IPS-18c (cell line): ENCODE measurements around the gene E2F1.
"Not testable (repeated sequence)": the region's sequence is repeated elsewhere in the genome, so short reads cannot be mapped to it uniquely, and the experiment has no call there.

Experiments used
- H3K4me3 ChIP-seq: 2 replicates; pipeline ENCODE4 v1.7.0; 2013; ENCODE audit warnings: low read depth, mild to moderate bottlenecking, low read length, moderate library complexity; ENCODE audit not compliant: insufficient read depth
- H3K9me3 ChIP-seq: one replicate; pipeline ENCODE4 v1.6.1; 2013; ENCODE audit warnings: mild to moderate bottlenecking, low read length, moderate library complexity; ENCODE audit not compliant: control insufficient read depth, insufficient read depth

E2F1 gene

DNA sequence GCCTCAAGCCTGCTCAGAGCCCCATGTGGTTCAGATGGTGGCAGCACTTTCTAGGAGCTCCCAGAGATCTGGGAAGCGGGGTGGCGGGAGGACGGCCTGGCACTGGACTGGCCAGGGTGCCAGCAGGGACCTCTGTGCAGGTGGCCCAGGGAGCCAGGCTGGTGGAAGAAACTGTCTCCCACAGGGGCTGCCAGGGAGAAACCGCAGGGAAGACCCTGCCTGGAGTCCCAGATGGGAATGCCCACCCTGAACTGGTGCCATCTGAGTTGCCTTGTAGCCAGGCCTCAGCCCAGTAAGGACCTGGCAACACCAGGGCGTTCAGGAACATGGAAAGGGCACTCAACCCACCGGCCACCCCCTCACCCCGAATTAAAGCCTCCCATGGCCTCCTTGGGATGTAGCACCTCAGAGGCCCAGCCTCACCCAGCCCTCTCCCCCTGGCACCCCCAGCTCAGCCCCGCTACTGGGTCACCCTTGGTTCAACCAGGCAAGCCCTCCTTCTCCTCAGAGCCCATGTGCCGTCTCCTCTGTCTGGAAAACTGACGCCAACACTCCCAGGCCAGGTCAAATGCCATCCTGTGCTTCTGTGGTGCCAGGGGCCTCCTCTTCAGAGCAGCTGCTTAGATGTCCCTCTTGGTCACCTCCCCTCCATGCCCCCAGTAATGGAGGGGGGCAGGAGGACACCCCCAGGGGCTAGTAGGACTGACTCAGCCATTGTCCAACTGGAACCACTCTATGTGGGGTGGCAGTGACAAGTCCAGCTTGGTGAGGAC lies 30.0 kb downstream of the E2F1 start:
- H3K4me3 ChIP-seq, result no peak overlapping the region
- H3K9me3 ChIP-seq, result no peaks in the 10 kb centered on the region

GRCh38 chr20:33655164-33655563 lies 31.0 kb downstream of the E2F1 start:
- H3K9me3 ChIP-seq, result no peaks in the 10 kb centered on the region
- H3K4me3 ChIP-seq, result no peak overlapping the region

- Histone ChIP-seq H3K4me3 (no peak overlapping the region), H3K9me3 (no peaks in the 10 kb centered on the region)
These were observed 31.5 kb downstream of the E2F1 start for GRCh38 chr20:33654680-33655161.

GRCh38 chr20:33653900-33654596 lies 32.1 kb downstream of the E2F1 start:
- H3K4me3 ChIP-seq, result no peak overlapping the region
- no peaks in the 10 kb centered on the region for H3K9me3 ChIP-seq

- Histone ChIP-seq H3K9me3 (no peaks in the 10 kb centered on the region), H3K4me3 (no peak overlapping the region)
These were observed 32.8 kb downstream of the E2F1 start for GRCh38 chr20:33653218-33653899.

GRCh38 chr20:33651562-33652048 lies 34.6 kb downstream of the E2F1 start:
- H3K4me3 ChIP-seq, result no peak overlapping the region

DNA sequence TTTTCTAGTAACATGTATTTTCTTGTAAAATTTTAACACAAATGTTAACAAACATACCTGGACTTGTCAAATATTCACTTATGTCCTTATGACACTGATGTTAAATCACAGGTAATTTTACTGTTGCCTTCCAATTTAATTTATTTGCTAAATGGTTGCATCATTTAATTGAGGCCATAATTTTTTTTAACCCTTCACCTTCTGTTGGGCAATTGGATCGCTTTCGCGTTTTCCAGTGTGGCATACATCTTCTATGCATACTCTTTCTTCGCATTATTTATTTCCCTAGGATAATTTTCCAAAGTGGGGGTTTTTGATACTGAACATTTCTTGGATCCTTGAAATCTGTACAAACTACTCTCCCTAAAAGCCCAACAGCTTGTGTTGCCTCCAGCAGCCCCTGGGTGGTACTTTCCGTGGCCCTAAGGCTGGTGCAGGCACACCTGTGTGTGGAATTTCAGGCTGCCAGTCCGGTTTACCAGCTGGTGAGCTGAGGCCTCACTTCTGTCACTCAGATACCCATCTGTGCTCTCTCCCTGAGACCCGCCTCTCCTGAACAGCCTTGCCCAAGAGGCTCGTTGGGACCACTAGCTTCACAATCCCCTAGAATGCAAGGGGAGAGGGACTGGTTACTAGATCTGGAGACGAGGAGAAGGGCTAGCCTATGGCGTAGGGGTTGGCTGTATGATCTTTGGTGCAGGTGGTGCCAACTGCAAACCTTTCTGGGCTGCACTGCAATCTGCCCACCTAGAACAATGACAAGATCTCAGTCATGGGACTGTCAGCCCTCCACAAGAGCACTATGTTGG lies 35.2 kb downstream of the E2F1 start:
- H3K9me3 ChIP-seq, result no peaks in the 10 kb centered on the region
- H3K4me3 ChIP-seq, result no peak overlapping the region

More at GRCh38 chr20:33651562-33652048, 34.6 kb downstream of the E2F1 start:
- H3K9me3 ChIP-seq, result no peaks in the 10 kb centered on the region

GRCh38 chr20:33650111-33650752 lies 36.0 kb downstream of the E2F1 start:
- Histone ChIP-seq H3K9me3 (no peaks in the 10 kb centered on the region), H3K4me3 (no peak overlapping the region)

DNA sequence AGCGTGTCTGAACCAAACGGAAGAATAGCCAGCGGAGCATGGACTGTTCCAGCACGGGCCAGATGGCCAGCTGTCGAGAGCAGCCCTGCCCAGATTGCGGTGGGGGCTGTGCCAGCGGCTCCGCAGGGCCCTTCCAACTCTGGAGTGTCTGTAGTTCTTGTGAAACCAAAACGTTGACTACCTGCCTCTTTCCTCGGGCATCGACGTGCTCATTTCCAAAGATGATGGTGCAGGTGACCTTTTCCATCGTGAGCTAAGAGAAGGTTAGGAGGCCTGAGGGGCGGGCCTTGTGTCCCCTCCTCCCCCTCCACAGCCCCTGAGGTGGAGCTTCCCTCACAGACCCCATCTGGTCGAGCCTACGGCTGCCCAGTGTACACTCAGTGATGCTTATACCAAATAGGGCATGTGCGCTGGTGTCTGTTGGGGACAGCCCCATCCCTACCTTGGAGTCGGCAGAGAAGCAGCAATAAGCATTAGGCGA lies 36.9 kb downstream of the E2F1 start:
- Histone ChIP-seq H3K9me3 (no peaks in the 10 kb centered on the region), H3K4me3 (no peak overlapping the region)

GRCh38 chr20:33648396-33649004 lies 37.7 kb downstream of the E2F1 start:
- Histone ChIP-seq H3K9me3 (no peaks in the 10 kb centered on the region), H3K4me3 (no peak overlapping the region)

DNA sequence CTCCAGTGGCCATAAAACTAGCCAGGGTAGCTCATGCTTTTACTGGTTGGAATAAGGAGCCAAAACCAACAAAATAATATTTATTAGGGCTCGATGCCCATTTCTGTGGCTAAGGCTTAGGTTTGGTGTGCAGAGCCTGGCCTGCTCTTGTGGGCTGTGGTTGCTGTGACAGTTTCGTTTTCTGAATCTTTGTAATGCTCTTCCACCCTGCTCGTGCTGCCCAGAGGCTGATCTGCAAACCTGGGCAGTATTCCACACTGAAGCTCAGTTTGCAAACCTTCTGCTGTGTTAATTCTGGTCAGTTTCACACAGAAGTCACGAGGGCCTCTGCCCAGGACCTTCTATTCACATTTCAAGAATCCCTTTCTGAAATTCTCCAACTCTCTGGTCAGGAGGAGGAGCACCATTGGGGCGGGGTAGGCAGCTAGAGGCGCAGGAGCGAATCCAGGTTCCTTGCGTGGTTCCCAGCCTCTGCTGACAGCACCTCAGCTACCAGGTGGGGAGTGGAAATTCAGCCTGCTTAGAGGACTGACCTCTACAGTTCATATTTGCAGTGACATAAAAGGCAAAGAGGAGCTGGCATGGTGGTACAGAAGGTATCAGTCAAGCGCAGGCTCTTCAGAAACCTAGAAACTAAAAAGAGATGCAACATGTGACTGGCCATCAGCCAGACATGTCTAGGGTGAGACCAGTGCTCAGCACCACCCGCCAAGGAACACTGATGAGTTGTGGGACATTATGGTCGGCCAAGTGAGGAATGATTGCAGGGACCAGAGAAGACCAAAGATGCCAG lies 38.4 kb downstream of the E2F1 start:
- Histone ChIP-seq H3K4me3 (no peak overlapping the region), H3K9me3 (no peaks in the 10 kb centered on the region)

- not testable (repeated sequence) for H3K4me3 ChIP-seq, H3K9me3 ChIP-seq
These were observed 39.1 kb downstream of the E2F1 start for GRCh38 chr20:33646959-33647602.

DNA sequence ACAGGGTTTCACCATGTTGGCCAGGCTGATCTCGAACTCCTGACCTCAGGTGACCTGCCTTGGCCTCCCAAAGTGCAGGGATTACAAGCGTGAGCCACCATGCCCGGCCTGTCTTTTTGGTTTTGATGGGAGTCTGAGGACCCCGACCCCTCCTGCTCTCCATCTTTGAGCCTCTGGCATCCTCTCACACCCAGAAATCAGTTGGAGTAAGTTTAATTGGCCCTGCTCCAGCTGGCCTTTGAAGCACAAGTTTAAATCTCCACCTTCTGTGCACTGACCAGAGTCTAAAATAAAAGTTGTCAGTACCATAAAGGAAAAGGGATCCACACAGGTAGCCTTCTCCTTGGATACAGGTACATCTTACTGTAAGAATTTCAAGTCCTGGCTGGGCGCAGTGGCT lies 40.0 kb downstream of the E2F1 start:
- Histone ChIP-seq H3K4me3 (no peak overlapping the region), H3K9me3 (no peaks in the 10 kb centered on the region)

DNA sequence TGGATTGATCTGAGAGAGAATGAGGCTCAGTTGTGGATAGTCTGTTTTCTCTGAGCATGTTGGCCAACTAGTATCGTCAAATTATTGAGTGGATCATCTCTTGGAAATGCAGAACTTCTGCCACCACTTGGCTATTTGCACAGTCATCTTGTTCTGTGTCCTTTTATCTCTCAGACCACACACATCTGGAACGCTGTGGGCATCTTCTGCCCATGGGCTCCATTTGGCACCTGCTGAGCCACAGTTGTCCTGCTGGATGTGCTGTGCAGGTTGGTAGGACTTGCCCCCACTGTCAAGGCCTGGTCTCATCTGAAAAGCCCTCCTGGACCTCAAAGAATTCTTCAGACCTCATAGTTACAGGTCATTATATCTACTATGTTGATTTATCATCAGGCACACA lies 40.8 kb downstream of the E2F1 start:
- Histone ChIP-seq H3K4me3 (no peak overlapping the region), H3K9me3 (no peaks in the 10 kb centered on the region)

DNA sequence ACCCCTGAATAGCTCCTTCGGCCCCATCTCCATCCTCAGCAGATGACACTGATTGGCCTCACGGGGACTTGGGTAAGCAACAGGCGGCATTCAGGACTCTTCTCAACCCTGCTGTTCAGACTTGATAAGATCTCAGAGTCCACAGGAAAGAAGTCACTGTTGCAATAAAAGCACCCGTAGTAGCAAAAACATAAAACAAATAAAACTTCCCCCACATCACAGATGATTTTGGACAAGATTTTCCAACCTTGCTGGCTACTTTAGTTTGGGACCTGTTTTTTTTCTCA lies 41.2 kb downstream of the E2F1 start:
- no peak overlapping the region for H3K4me3 ChIP-seq
- H3K9me3 ChIP-seq, result no peaks in the 10 kb centered on the region
